H54 (cell line): ENCODE data around the gene ZCCHC14.
"Not testable (repeated sequence)": the region's sequence is repeated elsewhere in the genome, so short reads cannot be mapped to it uniquely, and the experiment has no call there.

Experiments used
- DNase-seq: peaks from one replicate; pipeline ENCODE4 v3.0.0; 2011; ENCODE audit warnings: low spot score, mixed read lengths; ENCODE audit not compliant: insufficient read length
- FAIRE-seq: peaks from 3 replicates; lab custom pipeline; 2011; peaks lifted over from hg19 to GRCh38; lab: Jason Lieb, UNC
- POLR2A ChIP-seq: IDR thresholded peaks from 2 replicates; pipeline ENCODE4 v1.6.1; 2011; ENCODE audit warnings: low read depth, mild to moderate bottlenecking, low read length

Gene ZCCHC14

DNA sequence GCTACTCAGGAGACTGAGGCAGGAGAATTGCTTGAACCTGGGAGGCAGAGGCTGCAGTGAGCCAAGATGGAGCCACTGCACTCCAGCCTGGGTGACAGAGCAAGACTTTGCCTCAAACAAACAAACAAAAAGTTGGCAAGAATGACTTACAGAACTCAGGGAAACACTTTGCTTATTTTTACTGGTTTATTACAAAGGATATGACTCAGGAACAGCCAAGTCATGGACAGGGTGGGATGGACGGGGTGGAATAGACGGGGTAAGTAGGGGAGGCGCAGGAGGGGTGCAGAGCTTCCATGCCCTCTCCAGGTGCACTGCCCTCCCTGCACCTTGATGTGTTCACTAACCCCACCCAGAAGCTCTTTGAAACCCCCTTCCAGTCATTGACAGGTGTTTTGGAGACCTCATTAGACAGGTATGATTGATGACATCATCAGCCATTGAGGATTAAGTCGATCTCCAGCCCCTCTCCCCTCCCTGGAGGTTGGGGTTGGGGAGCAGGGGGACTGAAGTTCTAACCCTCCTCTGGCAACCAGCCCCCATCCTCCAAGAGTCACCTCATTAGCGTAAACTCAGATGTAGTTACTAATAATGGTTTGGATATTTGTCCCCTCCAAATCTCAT lies 41.3 kb upstream of the ZCCHC14 start:
- FAIRE-seq (no peak), DNase-seq (no peak)
- no peak for TF ChIP-seq POLR2A

DNA sequence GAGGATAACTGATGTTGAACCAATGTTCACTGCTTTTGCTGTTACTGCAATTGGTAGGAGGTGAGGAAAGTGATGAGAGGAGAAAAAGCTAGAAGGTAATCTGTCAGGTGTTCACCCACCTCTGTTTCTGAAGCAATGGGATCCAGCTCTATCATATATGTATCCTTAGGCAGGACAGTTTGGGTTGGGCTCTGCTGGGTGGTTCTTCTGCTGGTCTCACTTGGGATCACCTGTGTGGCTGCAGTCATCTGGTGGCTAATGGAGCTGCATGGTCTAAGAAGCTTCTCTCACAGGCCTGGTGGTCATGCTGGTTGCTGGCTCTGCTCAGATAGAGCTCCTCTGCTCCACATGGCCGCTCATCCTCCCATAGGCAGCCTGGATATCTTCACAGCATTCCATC lies 40.2 kb upstream of the ZCCHC14 start:
- TF ChIP-seq POLR2A, result no peak
- FAIRE-seq (no peak), DNase-seq (no peak)

DNA sequence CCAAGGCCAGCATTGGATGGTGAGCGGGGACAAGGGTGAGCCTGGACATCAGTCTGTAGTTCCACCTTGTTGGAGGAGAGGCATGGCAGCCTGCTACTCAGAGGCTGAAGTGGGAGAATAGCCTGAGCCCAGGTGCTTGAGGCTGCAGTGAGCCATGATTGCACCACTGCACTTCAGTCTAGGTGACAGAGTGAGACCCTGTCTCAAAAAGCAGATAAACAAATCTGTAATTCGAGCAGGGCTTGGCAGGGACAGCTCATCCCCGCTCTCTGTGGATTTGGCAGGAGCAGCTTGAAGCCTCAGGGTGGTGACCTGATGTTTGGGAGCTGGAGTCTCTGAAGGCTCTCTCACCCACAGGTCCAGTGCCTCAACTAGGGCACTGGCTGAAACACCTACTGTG lies 38.6 kb upstream of the ZCCHC14 start:
- DNase-seq, result no peak
- TF ChIP-seq POLR2A, result no peak
- FAIRE-seq, result no peak

DNA sequence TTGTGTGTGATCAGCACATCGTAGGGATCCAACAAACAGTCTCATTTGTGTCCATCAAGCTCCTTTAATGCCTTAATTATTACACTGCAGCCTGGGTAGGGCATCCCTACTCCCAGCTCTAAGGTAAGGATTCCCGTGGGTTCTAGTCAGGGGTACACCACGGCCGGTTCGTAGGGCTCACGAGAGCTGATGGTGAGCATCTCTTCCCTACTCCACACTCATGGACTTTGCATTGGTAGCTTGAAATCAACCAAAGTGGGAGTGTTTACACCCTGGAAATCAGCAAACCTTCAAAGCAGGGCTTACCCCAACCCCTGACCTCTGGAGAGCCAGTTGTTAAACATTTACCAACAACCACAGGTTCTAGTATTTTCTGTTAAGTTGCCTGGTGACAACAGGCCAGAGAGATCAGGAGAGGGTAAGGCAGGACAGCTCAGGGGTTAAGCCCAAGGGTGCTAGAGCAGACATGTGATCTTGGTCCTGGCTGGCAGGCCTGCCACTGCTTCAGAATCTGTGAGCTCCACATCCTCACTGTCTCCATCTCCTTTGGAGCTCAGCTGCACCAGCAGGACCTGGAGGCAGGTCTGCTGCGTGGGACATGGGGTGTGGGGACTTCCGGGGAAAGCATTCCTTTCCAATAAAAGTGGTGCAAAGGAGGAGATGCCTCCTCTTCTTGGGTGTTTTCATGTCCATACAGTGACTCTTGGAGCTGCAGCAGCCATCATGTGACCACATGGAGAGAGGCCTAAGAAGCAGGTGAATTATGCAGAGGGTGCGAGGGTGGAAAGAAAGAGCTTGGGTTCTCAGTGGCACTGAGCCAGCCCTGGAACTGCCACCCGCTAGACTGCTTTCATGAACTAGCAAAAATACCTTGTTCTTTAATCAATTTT lies 36.1 kb upstream of the ZCCHC14 start:
- DNase-seq (no peak), FAIRE-seq (no peak)
- TF ChIP-seq POLR2A, result no peak

DNA sequence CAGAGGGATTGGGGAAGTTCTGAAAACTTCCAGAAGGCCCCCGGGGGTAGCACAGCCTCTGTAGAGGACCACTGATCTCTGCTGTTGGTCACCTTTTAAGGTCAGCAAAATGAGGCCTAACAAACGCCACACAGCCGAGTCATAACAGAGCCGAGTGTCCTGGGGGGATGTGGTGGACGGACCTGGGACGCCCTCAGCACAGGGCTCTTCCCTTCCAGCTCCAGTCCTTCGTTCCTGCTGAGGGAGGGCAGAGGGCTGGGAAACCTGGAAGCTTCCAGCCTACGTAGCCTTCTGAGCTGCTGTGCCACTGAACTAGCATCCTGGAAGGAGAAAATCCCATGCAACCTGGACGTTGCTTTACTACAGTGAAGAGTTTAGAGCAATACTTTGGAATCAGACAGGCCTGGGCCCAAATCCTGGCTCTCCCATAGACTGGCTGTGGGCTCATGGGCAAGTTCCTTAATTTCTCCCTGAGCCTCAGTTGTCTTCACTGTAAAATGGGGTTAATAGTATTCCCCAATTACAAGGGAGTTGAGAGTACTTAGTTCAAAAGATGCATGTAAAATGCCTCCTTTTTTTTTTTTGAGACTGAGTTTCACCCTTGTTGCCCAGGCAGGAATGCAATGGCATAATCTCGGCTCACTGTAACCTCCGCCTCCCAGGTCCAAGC lies 34.4 kb upstream of the ZCCHC14 start:
- FAIRE-seq (no peak), DNase-seq (no peak)
- TF ChIP-seq POLR2A, result no peak

DNA sequence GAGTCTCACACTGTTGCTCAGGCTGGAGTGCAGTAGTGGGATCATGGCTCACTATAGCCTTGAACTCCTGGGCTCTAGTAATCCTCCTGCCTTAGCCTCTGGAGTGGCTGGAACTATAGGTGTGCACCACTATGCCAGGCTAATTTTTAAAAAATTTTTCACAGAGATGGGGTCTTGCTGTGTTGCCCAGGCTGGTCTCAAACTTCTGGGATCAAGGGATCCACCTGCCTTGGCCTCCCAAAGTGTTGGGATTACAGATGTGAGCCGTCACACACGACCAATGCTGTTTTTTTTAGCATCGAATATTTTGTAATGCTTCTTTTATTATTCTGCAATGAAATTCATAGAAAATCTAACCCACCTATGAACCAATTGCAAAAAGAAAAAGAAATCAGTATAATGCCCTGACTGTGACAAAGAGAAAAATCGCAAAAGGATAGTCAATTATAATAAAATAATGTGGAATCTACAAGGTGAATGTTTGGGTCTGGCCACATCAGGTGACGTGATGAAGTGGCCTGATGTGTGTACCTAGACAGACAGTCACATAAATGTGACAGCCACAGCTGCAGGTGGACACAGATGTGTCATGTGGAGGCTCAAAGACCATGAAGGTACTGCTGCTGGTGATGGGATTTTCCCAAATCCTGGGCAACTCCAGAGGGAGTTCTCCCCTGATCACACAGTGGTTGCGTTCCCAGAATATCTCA lies 33.6 kb upstream of the ZCCHC14 start:
- no peak for TF ChIP-seq POLR2A
- FAIRE-seq (no peak), DNase-seq (no peak)

DNA sequence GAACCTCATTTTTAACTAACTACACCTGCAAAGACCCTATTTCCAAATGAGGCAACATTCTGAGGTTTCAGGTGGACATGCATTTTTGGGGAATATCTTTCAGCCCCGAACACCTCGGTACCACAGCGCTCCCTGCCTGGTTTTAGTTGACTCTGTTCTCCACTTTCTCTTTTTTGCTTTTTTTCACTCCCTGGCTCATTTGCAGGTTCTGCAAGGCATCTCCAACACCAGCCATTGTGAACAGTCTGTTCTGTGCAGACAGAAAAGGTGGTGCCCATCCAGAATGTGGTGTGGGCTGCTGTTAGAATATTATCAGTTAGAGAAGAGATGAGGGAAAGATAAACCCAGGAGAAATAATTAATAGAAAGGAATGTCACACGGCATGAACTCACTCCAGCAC lies 32.5 kb upstream of the ZCCHC14 start:
- TF ChIP-seq POLR2A, result no peak
- no peak for FAIRE-seq
- DNase-seq, result no peak

DNA sequence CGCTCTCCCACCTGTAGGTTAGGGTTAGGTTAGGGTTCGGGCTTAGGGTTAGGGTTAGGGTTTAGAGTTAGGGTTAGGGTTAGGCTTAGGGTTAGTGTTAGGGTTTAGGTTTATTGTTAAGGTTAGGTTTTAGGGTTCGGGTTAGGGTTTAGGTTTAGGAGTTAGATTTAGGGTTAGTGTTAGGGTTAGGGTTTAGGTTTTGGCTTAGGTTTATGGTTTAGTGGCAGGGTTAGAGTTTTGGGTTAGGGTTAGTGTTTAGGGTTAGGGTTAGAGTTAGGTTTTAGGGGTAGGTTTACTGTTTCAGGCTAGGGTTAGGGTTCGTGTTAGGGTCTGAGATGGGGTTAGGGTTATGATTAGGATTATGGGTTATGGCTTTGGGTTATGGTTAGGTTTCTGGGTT lies 31.6 kb upstream of the ZCCHC14 start:
- DNase-seq (no peak), FAIRE-seq (no peak)
- TF ChIP-seq POLR2A, result no peak

DNA sequence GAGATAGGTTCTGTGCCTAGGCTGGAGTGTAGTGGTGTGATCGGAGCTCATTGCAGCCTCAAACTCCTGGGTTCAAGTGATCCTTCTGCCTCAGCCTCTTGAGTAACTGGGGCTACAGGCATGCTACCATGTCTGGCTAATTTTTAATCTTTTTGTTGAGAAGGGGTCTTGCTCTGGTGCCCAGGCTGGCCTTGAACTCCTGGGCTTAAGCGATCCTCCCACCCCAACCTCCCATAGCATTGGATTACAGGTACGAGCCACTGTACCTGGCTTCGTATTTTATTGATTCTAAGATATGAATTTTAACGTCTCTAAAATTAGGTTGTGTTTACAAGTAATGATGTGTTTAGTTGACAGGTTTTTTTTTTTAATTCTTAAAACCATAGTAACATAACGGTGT lies 30.8 kb upstream of the ZCCHC14 start:
- not testable (repeated sequence) for DNase-seq, FAIRE-seq

DNA sequence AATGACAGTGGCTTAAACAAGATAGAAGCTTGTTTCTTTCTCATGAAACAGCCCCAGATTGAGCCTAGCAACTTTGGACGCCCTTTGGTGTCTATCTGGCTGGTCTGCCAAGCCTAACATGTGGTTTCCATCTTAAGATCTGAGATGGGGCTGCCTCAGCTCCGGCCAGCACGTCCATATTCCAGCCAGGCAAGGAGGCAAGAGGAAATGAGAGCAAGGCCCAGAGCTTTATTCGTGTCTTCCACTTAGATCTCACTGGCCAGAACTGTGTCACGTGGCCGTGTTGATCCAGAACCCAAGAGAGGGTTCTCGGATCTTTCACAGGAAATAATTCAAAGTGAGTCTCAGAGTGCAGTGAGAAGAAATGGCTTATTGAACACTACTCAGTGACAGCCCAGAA lies 28.9 kb upstream of the ZCCHC14 start:
- not testable (repeated sequence) for DNase-seq, FAIRE-seq

DNA sequence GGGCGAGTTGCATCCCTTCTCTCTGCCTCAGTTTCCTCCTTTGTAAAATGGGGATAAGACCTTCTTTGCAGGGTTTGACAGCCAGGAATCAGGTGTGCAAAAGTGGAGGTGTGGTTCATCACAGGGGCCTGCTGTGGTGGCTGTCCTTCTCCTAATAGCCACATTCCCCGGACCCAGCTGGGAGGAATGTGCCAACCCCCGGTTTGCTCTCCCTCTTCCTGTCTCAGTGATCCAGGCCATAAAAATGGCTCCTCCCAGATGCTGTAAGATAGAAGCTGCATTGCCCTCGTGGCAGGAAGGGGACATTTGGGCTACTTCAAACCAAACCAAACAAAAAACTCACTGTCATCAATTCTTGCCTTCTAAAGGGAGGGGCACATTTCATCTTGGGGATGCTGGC lies 26.3 kb upstream of the ZCCHC14 start:
- DNase-seq, FAIRE-seq: not testable (repeated sequence)

DNA sequence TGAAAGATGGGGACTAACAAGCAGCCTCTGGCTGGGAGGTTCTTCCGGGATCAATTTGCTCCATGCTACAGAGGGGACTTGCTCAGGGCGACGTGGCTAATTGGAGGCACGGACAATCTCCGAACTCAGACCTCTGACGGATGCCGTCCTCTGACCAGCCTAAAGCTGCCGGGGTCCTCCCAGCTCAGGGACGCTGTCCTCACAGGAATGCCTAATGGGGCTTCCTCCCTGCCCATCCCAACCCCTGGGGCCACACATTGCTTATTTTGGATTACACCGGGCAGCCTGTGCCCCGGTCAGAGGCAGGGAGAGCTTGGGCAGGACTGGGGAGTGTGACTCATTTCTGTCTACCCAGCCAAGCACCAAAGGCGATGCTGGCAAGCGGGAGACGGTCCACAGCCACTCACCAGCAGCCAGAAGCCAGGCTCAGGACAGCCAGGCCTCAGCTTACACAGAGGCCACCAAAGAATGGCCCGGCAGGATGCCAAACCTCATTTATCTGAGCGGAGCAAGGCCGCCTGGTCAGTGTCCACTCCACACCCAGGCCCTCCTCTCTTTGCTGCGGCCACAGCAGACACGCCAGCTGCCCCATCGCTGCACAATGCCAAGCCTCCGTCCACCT lies 25.7 kb upstream of the ZCCHC14 start:
- not testable (repeated sequence) for FAIRE-seq

DNA sequence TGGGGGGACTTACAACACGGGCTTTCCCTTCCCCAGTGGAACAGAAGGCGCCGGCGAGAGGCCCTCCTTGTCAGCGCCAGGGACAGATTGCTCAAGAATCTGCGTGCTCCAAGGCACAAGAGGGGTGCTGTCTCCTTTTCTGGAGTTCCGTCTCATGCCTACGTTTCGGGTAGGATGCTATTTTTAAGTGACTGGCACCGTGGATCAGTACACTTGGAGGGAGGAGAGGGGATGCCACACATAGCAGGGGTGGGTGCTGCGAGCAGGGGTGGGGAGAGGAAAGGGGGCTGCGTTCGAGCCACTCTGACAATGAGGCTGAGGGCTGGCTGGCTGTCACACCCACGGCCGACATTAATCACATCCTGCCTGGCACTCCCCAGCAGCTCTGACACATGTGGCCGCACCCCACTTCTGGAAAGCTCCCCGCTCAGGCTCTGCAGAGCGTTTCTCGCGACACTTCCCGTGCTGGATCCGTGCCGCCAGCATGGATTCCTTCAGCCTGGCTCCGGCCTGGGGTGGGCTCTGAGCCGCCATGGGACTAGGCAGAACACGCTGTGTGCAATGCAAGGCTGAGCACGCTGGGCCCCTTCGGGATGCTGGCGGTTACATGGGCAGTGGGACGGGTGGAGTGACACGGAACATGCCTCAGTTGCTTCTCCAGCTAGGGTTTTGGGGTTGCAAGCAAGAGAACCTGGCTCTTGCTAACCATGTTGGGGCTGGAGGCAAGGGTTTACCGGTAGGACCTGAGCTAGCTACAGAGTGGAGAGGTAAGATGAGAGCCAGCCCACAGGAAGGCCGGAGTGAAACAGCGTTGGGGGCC lies 25.0 kb upstream of the ZCCHC14 start:
- not testable (repeated sequence) for FAIRE-seq, DNase-seq

More for the DNA sequence above, 25.7 kb upstream of the ZCCHC14 start:
- peak; percentile 54 for DNase-seq
